Fibroblast of lung (primary cell): ENCODE measurements around the gene FAM20C.

Experiments
- CTCF ChIP-seq, 2 donors: IDR thresholded peaks in 1 of 2; conservative IDR thresholded peaks in 1 of 2; 1 replicate in 1 of 2; 2 replicates in 1 of 2; pipeline ENCODE4 v1.5.1; 2011 to 2012; ENCODE audit warnings: low read length in 2 of 2, control low read depth in 1 of 2, inconsistent platforms in 1 of 2, low read depth in 1 of 2, mild to moderate bottlenecking in 1 of 2
- EZH2 ChIP-seq: IDR thresholded peaks from 2 replicates; pipeline ENCODE4 v1.5.1; 2012; ENCODE audit warnings: low read length, control low read depth, mild to moderate bottlenecking; ENCODE audit errors: missing control alignments

- TF ChIP-seq CTCF (conservative IDR thresholded peaks at IDR 0.05 in 1 of 2, IDR thresholded peaks at IDR 0.05 in 1 of 2; ENCODE audit: low read depth in 1 of 2, low read length in 2 of 2) = no peak
- TF ChIP-seq EZH2 = no peak
Measured at GRCh38 chr7:272631-273030, 80.3 kb downstream of the FAM20C start.
